SW 1271 (cell line): ENCODE data around the gene NKAIN2.
A peak's percentile ranks its signal among the peaks of the same experiment; 100 is the strongest.
"Not testable (repeated sequence)": the region's sequence is repeated elsewhere in the genome, so short reads cannot be mapped to it uniquely, and the experiment has no call there.

ENCODE experiments used
- DNase-seq, 2 experiments: peaks; one replicate each; lab custom pipeline; 2025; lab: John Stamatoyannopoulos, UW

NKAIN2 gene

GRCh38 chr6:124436803-124437202 is 633.1 kb downstream of the NKAIN2 start:
- no peak for DNase-seq

GRCh38 chr6:124438546-124439065 is 634.9 kb downstream of the NKAIN2 start:
- DNase-seq: no peak

- no peak for DNase-seq
These were observed 637.8 kb downstream of the NKAIN2 start for GRCh38 chr6:124441450-124441849.

DNA sequence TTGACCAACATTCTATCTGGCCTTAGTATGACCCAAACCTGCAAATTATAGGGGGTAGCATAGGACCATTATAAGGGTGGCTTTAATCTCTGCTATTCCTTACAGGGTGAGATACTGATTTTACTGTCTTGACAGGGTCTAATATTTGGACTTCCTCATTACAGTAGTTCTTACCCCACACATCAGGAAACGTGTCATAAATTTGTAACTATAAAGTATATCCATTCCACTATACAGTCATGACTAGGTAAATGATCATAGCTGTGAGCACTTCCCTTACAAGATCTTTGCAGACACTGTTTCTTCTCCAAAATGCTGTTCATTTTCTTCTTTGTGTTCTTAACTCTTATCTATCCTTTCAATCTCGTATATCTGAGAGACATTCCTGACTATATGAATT is 639.9 kb downstream of the NKAIN2 start:
- DNase-seq: no peak

GRCh38 chr6:124445581-124445980 is 641.9 kb downstream of the NKAIN2 start:
- DNase-seq: no peak

DNA sequence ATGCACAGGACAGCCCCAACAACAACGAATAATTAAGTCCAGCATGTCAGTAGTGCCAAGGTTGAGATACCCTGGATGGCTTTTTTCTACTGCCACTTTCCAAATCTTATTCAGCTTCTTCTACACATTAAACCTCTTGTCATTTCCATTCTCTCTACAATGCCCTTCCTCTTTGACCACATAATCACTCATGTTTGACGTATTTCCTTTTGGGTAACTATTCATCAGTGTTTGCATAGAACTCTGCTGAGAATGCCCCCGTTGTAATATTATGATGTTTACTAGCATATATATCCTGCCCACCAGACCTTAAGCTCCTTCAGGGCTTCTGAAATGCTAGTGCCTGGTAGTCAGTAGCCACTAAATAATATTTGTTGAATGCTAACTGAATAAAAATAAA is 643.3 kb downstream of the NKAIN2 start:
- no peak for DNase-seq

GRCh38 chr6:124459268-124459667 is 655.6 kb downstream of the NKAIN2 start:
- no peak for DNase-seq

DNA sequence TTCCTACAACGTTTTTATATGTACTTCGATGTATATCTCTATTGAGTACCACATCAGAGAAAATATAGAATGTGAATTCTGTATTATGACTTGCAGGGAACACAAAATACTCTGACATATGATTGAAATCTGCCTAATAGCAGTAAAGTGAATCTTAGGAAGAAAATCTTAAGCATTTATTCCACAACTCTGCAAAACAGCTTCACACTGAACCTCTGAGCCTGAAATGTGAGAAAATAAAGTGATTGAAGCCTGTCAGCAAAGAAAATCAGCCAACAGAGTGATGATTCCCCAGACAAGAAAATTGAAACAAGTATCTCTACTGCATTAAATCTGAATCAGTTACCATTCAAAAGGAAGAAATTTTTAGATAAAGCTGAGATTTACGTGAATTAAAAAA is 659.1 kb downstream of the NKAIN2 start:
- DNase-seq: no peak

DNA sequence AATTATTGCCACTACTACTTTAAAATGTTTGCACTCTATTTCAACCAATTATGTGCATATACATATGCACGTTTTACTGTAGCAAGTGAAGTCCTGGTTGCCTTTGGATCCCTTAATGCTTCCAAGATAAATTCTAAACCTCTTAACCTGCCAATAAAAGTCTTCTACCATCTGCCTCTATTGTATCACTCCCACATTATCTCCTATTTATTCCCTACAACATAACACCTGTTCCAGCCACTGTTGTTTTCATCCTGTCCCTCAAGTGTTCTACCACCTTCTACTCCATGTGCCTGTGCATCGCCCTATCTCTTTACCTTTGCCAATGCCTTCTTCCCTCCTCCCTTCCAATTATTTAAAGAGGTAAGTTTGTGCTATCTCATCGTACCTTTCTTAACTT is 659.6 kb downstream of the NKAIN2 start:
- DNase-seq: no peak

DNA sequence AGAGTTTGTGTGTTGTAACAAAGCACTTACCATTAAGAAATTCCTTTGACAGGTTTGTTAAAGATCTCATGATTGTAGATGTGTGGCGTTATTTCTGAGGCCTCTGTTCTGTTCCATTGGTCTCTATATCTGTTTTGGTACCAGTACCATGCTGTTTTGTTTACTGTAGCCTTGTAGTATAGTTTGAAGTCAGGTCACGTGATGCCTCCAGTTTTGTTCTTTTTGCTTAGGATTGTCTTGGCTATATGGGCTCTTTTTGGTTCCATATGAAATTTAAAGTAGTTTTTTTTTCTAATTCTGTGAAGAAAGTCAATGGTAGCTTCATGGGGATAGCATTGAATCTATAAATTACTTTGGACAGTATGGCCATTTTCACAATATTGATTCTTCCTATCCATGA is 660.9 kb downstream of the NKAIN2 start:
- DNase-seq: not testable (repeated sequence)

DNA sequence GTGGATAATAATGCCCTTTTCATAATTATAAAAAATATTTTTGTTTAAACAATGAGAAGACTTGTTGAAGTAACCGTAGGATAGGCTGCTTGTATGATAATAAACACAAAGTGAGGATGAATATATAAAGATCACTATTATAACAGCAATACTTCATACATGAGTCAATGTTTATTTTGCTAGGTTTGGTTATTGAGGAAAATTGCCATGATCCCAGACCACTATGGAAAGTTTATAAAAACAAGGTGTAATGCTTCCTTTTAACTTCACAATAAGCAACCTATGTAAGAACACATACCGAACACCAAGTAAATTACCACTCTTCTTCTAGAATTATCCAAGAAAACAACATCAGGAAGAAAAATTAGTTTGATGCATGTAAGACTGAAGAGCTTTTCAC is 663.3 kb downstream of the NKAIN2 start:
- no peak for DNase-seq

GRCh38 chr6:124467366-124467765 is 663.7 kb downstream of the NKAIN2 start:
- DNase-seq: no peak

- no peak for DNase-seq
These were observed 667.1 kb downstream of the NKAIN2 start for GRCh38 chr6:124470803-124471202.

- no peak for DNase-seq
These were observed 671.5 kb downstream of the NKAIN2 start for GRCh38 chr6:124475176-124475575.

GRCh38 chr6:124478906-124479305 is 675.2 kb downstream of the NKAIN2 start:
- DNase-seq: no peak

DNA sequence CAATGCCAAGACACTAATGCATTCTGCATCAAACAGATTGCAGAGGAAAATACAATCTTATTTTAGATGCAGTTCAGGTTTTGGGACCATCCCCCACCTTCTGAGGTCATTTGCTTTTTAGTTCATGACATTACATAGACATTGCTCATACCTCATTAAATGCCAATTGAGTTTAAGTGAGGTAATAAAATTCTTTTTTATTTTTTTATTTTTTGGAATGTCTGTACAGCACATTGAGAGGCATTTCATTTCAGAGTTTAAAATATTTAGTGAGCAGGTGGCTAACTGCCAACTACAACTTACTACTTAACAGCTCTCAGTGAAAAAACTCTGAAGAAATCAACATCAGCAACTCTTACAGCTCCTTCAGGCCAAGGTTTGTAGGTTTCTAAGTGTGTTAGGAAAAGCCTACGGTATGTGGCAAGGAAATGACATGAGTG is 676.3 kb downstream of the NKAIN2 start:
- no peak for DNase-seq

GRCh38 chr6:124482071-124482491 is 678.4 kb downstream of the NKAIN2 start:
- DNase-seq: no peak

DNA sequence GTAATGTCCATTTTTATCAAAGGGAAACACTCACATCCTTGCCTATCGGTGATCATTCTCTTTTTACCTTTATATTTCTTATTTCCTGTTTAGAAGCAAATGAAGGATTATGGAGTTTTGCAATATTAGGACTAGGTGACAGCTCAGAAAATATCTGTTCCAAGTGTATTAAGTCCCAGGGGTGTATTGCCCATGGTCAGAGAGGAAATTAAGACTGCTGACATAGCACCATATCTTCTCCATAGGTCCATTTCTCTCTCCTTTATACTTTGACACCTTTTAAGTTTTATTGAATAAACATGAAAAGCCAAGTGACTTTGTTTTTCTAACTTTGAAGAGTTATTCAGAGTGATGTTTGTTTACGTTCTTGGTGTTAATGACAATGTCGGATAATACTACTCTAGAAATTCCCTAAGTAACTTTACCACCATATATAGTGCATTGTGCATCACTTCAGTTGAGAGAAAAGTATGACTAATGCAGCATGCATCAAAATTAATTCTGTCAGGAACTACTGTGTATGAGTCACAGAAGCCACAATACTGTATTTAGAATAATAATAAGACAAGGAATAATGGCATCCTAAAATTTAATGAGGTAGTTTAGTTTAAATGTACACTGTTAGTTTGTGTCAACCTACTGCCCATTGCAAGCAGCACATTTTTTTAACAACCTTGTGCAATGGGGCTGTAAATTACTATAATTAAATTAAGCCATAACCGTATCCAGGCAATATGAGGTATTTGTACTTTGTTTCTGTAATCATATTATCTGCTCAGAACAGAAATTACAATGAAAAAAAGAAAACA is 684.2 kb downstream of the NKAIN2 start:
- peak in 1 of 2 experiments; percentile 35 for DNase-seq

DNA sequence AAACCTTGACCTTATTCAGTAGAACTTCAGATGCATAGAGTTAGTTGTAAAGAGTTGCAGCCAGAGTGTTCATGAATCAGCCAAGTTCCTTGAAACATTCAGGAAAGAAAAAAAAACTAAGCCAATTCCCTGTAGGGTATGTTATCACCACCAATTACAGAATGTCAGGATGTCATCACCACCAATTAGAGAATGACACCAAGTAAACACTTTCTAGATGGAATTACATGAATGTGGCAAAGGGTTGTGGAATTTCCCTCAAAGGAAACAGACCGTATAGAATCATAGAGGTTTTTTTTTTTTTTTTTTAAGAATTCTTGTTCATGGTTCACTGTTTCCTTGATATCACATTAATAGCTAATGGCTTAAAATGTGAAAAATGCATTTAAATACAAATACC is 686.5 kb downstream of the NKAIN2 start:
- peak in 1 of 2 experiments; percentile 40 for DNase-seq

GRCh38 chr6:124493259-124493658 is 689.6 kb downstream of the NKAIN2 start:
- no peak for DNase-seq

DNA sequence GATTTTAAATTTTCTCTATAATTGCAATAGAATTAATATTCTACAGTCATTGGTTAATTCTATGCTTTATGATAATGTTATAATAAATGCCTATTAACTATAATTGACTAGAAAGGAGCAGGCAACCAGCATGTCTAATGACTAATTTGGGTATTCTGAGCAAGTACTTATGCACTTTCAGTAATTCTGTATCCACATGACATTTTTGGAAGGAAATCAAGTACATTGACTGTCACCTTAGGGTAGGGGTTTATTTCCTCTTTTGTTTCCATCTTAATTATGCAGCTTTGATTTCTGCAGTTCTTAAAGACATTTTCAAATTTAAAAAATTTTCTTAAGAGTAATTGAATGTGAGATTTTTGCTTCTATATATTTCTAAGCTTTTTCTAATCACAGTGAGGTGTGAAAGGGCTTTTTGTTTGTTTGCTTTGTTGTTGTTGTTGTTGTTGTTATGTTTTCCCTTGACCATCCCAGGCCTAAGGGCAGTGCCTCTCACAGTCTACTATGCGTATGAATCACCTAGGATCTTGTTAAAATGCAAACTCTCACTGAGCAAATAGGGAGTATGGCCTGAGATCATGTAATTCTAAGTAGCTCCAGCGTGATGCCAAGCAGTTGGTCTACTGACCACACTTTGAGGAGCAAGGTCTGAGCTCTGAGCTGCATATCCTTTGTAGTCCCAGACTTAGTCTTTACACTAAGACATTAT is 691.4 kb downstream of the NKAIN2 start:
- DNase-seq: no peak

- DNase-seq: no peak
These were observed 692.1 kb downstream of the NKAIN2 start for GRCh38 chr6:124495665-124496190.

- no peak for DNase-seq
These were observed 692.7 kb downstream of the NKAIN2 start for GRCh38 chr6:124496334-124496733.
